ENCODE measurements around the gene SLC7A9. TPM values are rescaled to one million over a fixed set of nuclear protein-coding genes. Genes with fewer than 3 reads are reported as not detected.

The SLC7A9 gene
- total RNA-seq, 2 experiments from 2014 or later, result 0.14 TPM; not detected in 1

DNA sequence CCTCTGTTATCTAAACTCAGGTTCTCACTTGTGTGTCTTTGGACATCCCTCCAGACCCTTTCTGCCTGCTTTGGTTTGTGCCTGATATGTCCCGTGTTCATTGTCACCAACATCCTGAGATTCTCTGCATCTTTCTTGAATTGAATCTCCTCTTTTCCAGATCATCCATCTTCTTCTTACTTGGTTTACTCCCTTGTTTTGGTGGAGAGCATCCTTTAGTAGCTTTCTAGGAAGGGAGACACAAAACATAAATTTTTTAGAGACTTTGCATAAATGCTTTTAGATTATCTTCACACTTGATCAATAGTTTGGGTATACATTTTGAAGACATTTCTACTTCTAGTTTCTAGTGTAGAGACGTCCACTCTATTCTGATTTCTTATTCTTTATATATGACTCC is 88.3 kb downstream of the SLC7A9 start:
- ATAC-seq, result no peak
- Mint-ChIP-seq H3K27ac (no peak overlapping the region), H3K4me3 (no peak overlapping the region), H3K9me3 (ENCODE audit: low read depth) (peaks cover 23% of the 10 kb centered on the region), H3K4me1 (peaks cover 3% of the 10 kb centered on the region), H3K36me3 (ENCODE audit: low read depth) (peaks cover 3% of the 10 kb centered on the region), H3K27me3 (no peaks in the 10 kb centered on the region)
- intact Hi-C loops (cut with DNase I, micrococcal nuclease), result no loop called here
- no peak for DNase-seq
- CTCF ChIA-PET, result no interaction called here
- POLR2A ChIA-PET, result no interaction called here

Other genes with a start within 250 kb of the SLC7A9 start
- gene ANKRD27, start 194.6 kb downstream of the SLC7A9 start, total RNA-seq, result 10 to 100 TPM; 36.6 to 37.0 TPM
- under 1 TPM; 0.05 to 0.07 TPM for gene RGS9BP, start 193.9 kb downstream of the SLC7A9 start, total RNA-seq
- gene NUDT19, start 177.9 kb downstream of the SLC7A9 start, total RNA-seq, result 10 to 100 TPM; 14.7 to 17.7 TPM
- gene TDRD12, start 150.0 kb downstream of the SLC7A9 start, total RNA-seq, result under 1 TPM; 0.12 to 0.23 TPM
- gene CEP89, start 102.2 kb upstream of the SLC7A9 start, total RNA-seq, result 10 to 100 TPM; 16.2 to 18.5 TPM
- gene FAAP24, start 102.5 kb upstream of the SLC7A9 start, total RNA-seq, result 10 to 100 TPM in 1 of 2 experiments, 1 to 10 TPM in 1; 8.9 to 11.9 TPM
- 1 to 10 TPM; 5.1 to 5.7 TPM for gene RHPN2, start 195.1 kb upstream of the SLC7A9 start, total RNA-seq
- 10 to 100 TPM in 1 of 2 experiments, 1 to 10 TPM in 1; 9.5 to 11.1 TPM for gene GPATCH1, start 211.4 kb upstream of the SLC7A9 start, total RNA-seq

Measured in activated CD4-positive, alpha-beta T cell treated with anti-CD3 and anti-CD28 coated beads for 36 hours (primary cell).